Uterus (tissue), 4 donors: ENCODE measurements around the gene TTBK2. TPM values are rescaled to one million over a fixed set of nuclear protein-coding genes. Genes with fewer than 3 reads are reported as not detected.
A peak's percentile ranks its signal among the peaks of the same experiment; 100 is the strongest.

Experiments
- DNase-seq, 2 donors: peaks; one replicate each; pipeline ENCODE4 v3.0.0-alpha.2; 2019 to 2020
- H3K27ac ChIP-seq, 2 donors: fragments of 200-600 bp; sonication (generic); 1 replicate in 1 of 2; 2 replicates in 1 of 2; pipeline ENCODE4 v1.5.1; 2016 to 2018
- H3K27me3 ChIP-seq, 2 donors: fragments of 200-600 bp; sonication (generic); one replicate each; pipeline ENCODE4 v1.5.1; 2018 to 2019; ENCODE audit warnings: control low read depth in 1 of 2
- H3K36me3 ChIP-seq, 2 donors: fragments of 200-600 bp; sonication (generic); one replicate each; pipeline ENCODE4 v1.5.1; 2019; ENCODE audit warnings: control low read depth in 1 of 2
- H3K4me1 ChIP-seq, 2 donors: fragments of 200-600 bp; sonication (generic); one replicate each; pipeline ENCODE4 v1.5.1; 2018 to 2019; ENCODE audit warnings: control low read depth in 1 of 2
- H3K4me3 ChIP-seq, 2 donors: fragments of 200-600 bp; sonication (generic); 1 replicate in 1 of 2; 2 replicates in 1 of 2; pipeline ENCODE4 v1.5.1; 2018 to 2019; ENCODE audit warnings: mild to moderate bottlenecking in 1 of 2
- H3K9me3 ChIP-seq, 2 donors: fragments of 200-600 bp; sonication (generic); one replicate each; pipeline ENCODE4 v1.5.1; 2019; ENCODE audit warnings: control low read depth in 1 of 2
- CTCF ChIP-seq, 4 experiments: fragments of 200-600 bp in 2 of 4; fragments of 450-650 bp in 2 of 4; sonication (generic) in 2 of 4; IDR thresholded peaks; one replicate each; pipeline ENCODE4 v1.5.1; 2016 to 2019; ENCODE audit warnings: antibody characterized with exemption in 4 of 4, mild to moderate bottlenecking in 2 of 4, moderate library complexity in 1 of 4
- POLR2A ChIP-seq, 2 donors: fragments of 450-650 bp; IDR thresholded peaks; one replicate each; pipeline ENCODE4 v1.6.1; 2016; ENCODE audit warnings: antibody characterized with exemption in 2 of 2, mild to moderate bottlenecking in 1 of 2, moderate library complexity in 1 of 2
- intact Hi-C: fragments of 100-400 bp; cut with DNase I; formaldehyde crosslinking; loops from one replicate; pipeline ENCODE4 v1.15.1; 2023; ENCODE audit warnings: low total_unique reads
- total RNA-seq, 4 donors: library from RNA; depleted of rRNA in 3 of 4; stranded (reverse); fragments of >200 nt in 3 of 4; gene quantifications; one replicate each; pipeline versions ENCODE4 v1.1.0 to v1.2.4, GENCODE V29; 2014 to 2023
- donor health status: DM: yes; HTN: yes; CAD: no.

Gene TTBK2
- total RNA-seq, 4 donors from 2014 or later = 5.9 to 32.3 (median 20.6) TPM

- TF ChIP-seq POLR2A (IDR thresholded peaks at IDR 0.05) (no peak), CTCF (IDR thresholded peaks at IDR 0.05) (peak; percentile 48 to 64 (median 60))
- H3K9me3 ChIP-seq = no peaks in the 10 kb centered on the region
- no peaks in the 10 kb centered on the region for H3K4me1 ChIP-seq
- H3K27me3 ChIP-seq = no peaks in the 10 kb centered on the region
- intact Hi-C loops = no loop called here
- DNase-seq = peak; percentile 46 to 53
- no peaks in the 10 kb centered on the region for H3K36me3 ChIP-seq
- no peak overlapping the region for H3K4me3 ChIP-seq
- H3K27ac ChIP-seq = no peak overlapping the region
These were observed 216.1 kb downstream of the TTBK2 start for GRCh38 chr15:42704492-42704926.

GRCh38 chr15:42696626-42697025 is 224.0 kb downstream of the TTBK2 start:
- no peak overlapping the region for H3K27ac ChIP-seq
- no peaks in the 10 kb centered on the region for H3K4me1 ChIP-seq
- DNase-seq = no peak
- intact Hi-C loops = no loop called here
- TF ChIP-seq CTCF (IDR thresholded peaks at IDR 0.05) = no peak
- TF ChIP-seq POLR2A (IDR thresholded peaks at IDR 0.05) = no peak
- no peak overlapping the region for H3K4me3 ChIP-seq
- H3K36me3 ChIP-seq = no peaks in the 10 kb centered on the region
- no peaks in the 10 kb centered on the region for H3K9me3 ChIP-seq
- H3K27me3 ChIP-seq = no peaks in the 10 kb centered on the region

- intact Hi-C loops = no loop called here
These were observed 225.0 kb downstream of the TTBK2 start for GRCh38 chr15:42695527-42696071.

GRCh38 chr15:42694398-42694797 is 226.2 kb downstream of the TTBK2 start:
- no peaks in the 10 kb centered on the region for H3K36me3 ChIP-seq
- H3K4me1 ChIP-seq = no peaks in the 10 kb centered on the region
- no peak overlapping the region for H3K4me3 ChIP-seq
- no peaks in the 10 kb centered on the region for H3K27me3 ChIP-seq
- no peak overlapping the region for H3K27ac ChIP-seq
- intact Hi-C loops = no loop called here
- TF ChIP-seq POLR2A (IDR thresholded peaks at IDR 0.05) = no peak
- no peak for TF ChIP-seq CTCF (IDR thresholded peaks at IDR 0.05)
- no peaks in the 10 kb centered on the region for H3K9me3 ChIP-seq
- DNase-seq = no peak

More at GRCh38 chr15:42695527-42696071, 225.0 kb downstream of the TTBK2 start:
- TF ChIP-seq POLR2A (IDR thresholded peaks at IDR 0.05) = no peak
- no peak for TF ChIP-seq CTCF (IDR thresholded peaks at IDR 0.05)
- H3K4me1 ChIP-seq = no peaks in the 10 kb centered on the region
- H3K36me3 ChIP-seq = no peaks in the 10 kb centered on the region
- no peak for DNase-seq
- no peaks in the 10 kb centered on the region for H3K9me3 ChIP-seq
- no peaks in the 10 kb centered on the region for H3K27me3 ChIP-seq
- no peak overlapping the region for H3K4me3 ChIP-seq
- H3K27ac ChIP-seq = no peak overlapping the region

- no peaks in the 10 kb centered on the region for H3K36me3 ChIP-seq
- no peak overlapping the region for H3K27ac ChIP-seq
- no peaks in the 10 kb centered on the region for H3K4me1 ChIP-seq
- H3K27me3 ChIP-seq = no peaks in the 10 kb centered on the region
- TF ChIP-seq CTCF (IDR thresholded peaks at IDR 0.05) = no peak
- no peak for TF ChIP-seq POLR2A (IDR thresholded peaks at IDR 0.05)
- no peak overlapping the region for H3K4me3 ChIP-seq
- intact Hi-C loops = no loop called here
- H3K9me3 ChIP-seq = no peaks in the 10 kb centered on the region
- DNase-seq = no peak
These were observed 226.6 kb downstream of the TTBK2 start for GRCh38 chr15:42693942-42694341.
